Suprapubic skin (tissue), 4 donors: ENCODE results near the gene RPL5. TPM values are rescaled to one million over a fixed set of nuclear protein-coding genes. Genes with fewer than 3 reads are reported as not detected.

Experiments used
- DNase-seq, 2 donors: peaks; one replicate each; pipeline ENCODE4 v3.0.0-alpha.2; 2019; ENCODE audit warnings: low spot score in 2 of 2
- H3K27ac ChIP-seq: fragments of 200-600 bp; sonication (generic); one replicate; pipeline ENCODE4 v1.5.1; 2019
- H3K27me3 ChIP-seq: fragments of 200-600 bp; sonication (generic); one replicate; pipeline ENCODE4 v1.5.1; 2019
- H3K36me3 ChIP-seq: fragments of 200-600 bp; sonication (generic); one replicate; pipeline ENCODE4 v1.5.1; 2019
- H3K4me1 ChIP-seq: fragments of 200-600 bp; sonication (generic); one replicate; pipeline ENCODE4 v1.5.1; 2019
- H3K4me3 ChIP-seq: fragments of 200-600 bp; sonication (generic); one replicate; pipeline ENCODE4 v1.5.1; 2019; ENCODE audit warnings: mild to moderate bottlenecking
- H3K9me3 ChIP-seq: fragments of 200-600 bp; sonication (generic); one replicate; pipeline ENCODE4 v1.5.1; 2019
- CTCF ChIP-seq, 2 donors: fragments of 200-600 bp in 1 of 2; fragments of 450-650 bp in 1 of 2; sonication (generic) in 1 of 2; IDR thresholded peaks; one replicate each; pipeline ENCODE4 v1.5.1; 2016 to 2019; ENCODE audit warnings: antibody characterized with exemption in 2 of 2, mild to moderate bottlenecking in 1 of 2, moderate library complexity in 1 of 2
- EP300 ChIP-seq: sonication (generic); formaldehyde crosslinking; IDR thresholded peaks from one replicate; pipeline ENCODE4 v1.6.1; 2017; ENCODE audit warnings: antibody characterized with exemption
- POLR2A ChIP-seq, 2 donors: fragments of 450-650 bp; IDR thresholded peaks; one replicate each; pipeline ENCODE4 v1.6.1; 2017; ENCODE audit warnings: antibody characterized with exemption in 2 of 2, mild to moderate bottlenecking in 2 of 2, moderate library complexity in 2 of 2
- POLR2AphosphoS5 ChIP-seq, 3 donors: sonication (generic); formaldehyde crosslinking; IDR thresholded peaks; one replicate each; pipeline ENCODE4 v1.6.1; 2017; ENCODE audit warnings: antibody characterized with exemption in 3 of 3
- WGBS: methylation state at CpG from one replicate; pipeline ENCODE4 v1.1.5; 2018; 5-methylcytosine and 5-hydroxymethylcytosine counted together
- total RNA-seq, 4 donors: library from RNA; depleted of rRNA; stranded (reverse); fragments of >200 nt; gene quantifications; one replicate each; pipeline ENCODE4 v1.1.0, GENCODE V29; 2016

RPL5 gene
- total RNA-seq, 4 donors from 2014 or later, result 1,150 to 1,809 (median 1,593) TPM

GRCh38 chr1:92839442-92839841 lies 7.6 kb downstream of the RPL5 start:
- Histone ChIP-seq H3K9me3 (no peaks in the 10 kb centered on the region), H3K36me3 (peaks cover 96% of the 10 kb centered on the region), H3K4me1 (peaks cover 46% of the 10 kb centered on the region), H3K4me3 (no peak overlapping the region), H3K27ac (no peak overlapping the region), H3K27me3 (no peaks in the 10 kb centered on the region)
- DNase-seq, result no peak
- no peak for TF ChIP-seq POLR2A (IDR thresholded peaks at IDR 0.05)
- 54% methylated on average over 2 of the region's 2 CpGs for WGBS

GRCh38 chr1:92840600-92840999 lies 8.8 kb downstream of the RPL5 start:
- DNase-seq, result no peak
- TF ChIP-seq POLR2A (IDR thresholded peaks at IDR 0.05) (no peak), POLR2AphosphoS5 (IDR thresholded peaks at IDR 0.05) (no peak), CTCF (IDR thresholded peaks at IDR 0.05) (no peak), EP300 (no peak)
- Histone ChIP-seq H3K27me3 (no peaks in the 10 kb centered on the region), H3K9me3 (no peaks in the 10 kb centered on the region), H3K4me3 (no peak overlapping the region), H3K36me3 (peaks cover 89% of the 10 kb centered on the region), H3K27ac (no peak overlapping the region), H3K4me1 (peaks cover 35% of the 10 kb centered on the region)
- 70% methylated on average over 5 of the region's 5 CpGs for WGBS

GRCh38 chr1:92842082-92843045 lies 10.5 kb downstream of the RPL5 start:
- H3K27ac ChIP-seq, result no peak overlapping the region
- H3K36me3 ChIP-seq, result peaks cover 72% of the 10 kb centered on the region
- H3K4me3 ChIP-seq, result no peak overlapping the region
- no peak for DNase-seq
- no peaks in the 10 kb centered on the region for H3K9me3 ChIP-seq
- peaks cover 20% of the 10 kb centered on the region for H3K4me1 ChIP-seq
- TF ChIP-seq POLR2AphosphoS5 (IDR thresholded peaks at IDR 0.05) (no peak), CTCF (IDR thresholded peaks at IDR 0.05) (no peak), POLR2A (IDR thresholded peaks at IDR 0.05) (no peak), EP300 (no peak)
- 87% methylated on average over 4 of the region's 4 CpGs for WGBS
- H3K27me3 ChIP-seq, result no peaks in the 10 kb centered on the region

- Histone ChIP-seq H3K4me3 (no peak overlapping the region), H3K36me3 (peaks cover 65% of the 10 kb centered on the region), H3K27ac (no peak overlapping the region), H3K27me3 (no peaks in the 10 kb centered on the region), H3K9me3 (no peaks in the 10 kb centered on the region), H3K4me1 (peaks cover 15% of the 10 kb centered on the region)
- DNase-seq, result no peak
- TF ChIP-seq EP300 (no peak), POLR2A (IDR thresholded peaks at IDR 0.05) (no peak), CTCF (IDR thresholded peaks at IDR 0.05) (no peak), POLR2AphosphoS5 (IDR thresholded peaks at IDR 0.05) (no peak)
- WGBS, result 42% methylated on average over 2 of the region's 2 CpGs
These were observed 11.2 kb downstream of the RPL5 start for GRCh38 chr1:92843046-92843423.

DNA sequence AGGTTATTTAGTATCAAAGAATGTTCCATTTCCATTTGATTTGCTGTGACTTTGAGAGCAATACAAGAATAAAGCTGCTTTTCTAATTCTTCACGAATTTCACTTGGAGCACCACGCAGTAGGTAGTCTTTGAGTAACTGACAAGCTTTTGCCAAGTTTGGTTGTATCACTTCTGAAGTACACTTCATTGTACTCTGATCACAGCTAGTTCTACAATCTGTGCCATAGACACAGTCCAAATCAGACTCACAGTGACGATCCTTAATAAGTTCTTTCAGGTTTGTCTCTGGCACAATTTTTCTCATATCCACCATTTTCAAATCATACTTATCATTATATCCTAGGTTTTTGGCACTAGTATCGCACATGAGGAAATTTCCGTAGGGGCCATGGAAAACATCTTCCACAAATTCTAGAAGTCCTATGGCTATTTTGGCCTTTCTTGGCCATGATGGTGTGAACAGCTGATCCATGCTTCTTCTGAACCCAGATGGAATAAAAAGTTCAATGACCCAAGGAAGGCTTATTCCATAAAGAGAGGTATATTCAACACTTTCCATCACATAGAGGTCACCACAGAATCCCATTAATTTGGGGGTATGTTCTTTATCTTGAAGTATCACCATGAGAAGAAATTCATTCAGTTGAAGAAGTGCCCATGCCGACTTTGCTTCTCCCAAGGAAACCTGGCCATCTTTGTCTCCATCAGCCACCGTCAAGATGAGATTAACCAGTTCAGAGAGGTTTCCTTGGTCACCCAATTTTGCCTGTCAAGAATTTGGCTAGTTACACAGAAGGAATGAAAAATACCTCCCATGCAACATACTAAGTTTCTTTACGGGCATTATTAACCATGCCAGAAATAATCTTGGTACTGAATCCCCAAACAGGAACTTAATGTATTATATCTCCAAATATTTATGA lies 11.9 kb downstream of the RPL5 start:
- 88% methylated on average over 8 of the region's 8 CpGs for WGBS
- Histone ChIP-seq H3K4me3 (no peak overlapping the region), H3K27ac (no peak overlapping the region), H3K36me3 (peaks cover 59% of the 10 kb centered on the region), H3K9me3 (no peaks in the 10 kb centered on the region), H3K27me3 (no peaks in the 10 kb centered on the region), H3K4me1 (peaks cover 17% of the 10 kb centered on the region)
- DNase-seq, result no peak
- TF ChIP-seq POLR2AphosphoS5 (IDR thresholded peaks at IDR 0.05) (no peak), POLR2A (IDR thresholded peaks at IDR 0.05) (no peak), CTCF (IDR thresholded peaks at IDR 0.05) (no peak), EP300 (no peak)
